ENCODE data around the gene CETP. TPM values are rescaled to one million over a fixed set of nuclear protein-coding genes. Genes with fewer than 3 reads are reported as not detected.
"Not testable (repeated sequence)": the region's sequence is repeated elsewhere in the genome, so short reads cannot be mapped to it uniquely, and the experiment has no call there.

The CETP gene
- total and polyA plus RNA-seq, 4 experiments from 2014 or later = 0.14 TPM; not detected in 3

DNA sequence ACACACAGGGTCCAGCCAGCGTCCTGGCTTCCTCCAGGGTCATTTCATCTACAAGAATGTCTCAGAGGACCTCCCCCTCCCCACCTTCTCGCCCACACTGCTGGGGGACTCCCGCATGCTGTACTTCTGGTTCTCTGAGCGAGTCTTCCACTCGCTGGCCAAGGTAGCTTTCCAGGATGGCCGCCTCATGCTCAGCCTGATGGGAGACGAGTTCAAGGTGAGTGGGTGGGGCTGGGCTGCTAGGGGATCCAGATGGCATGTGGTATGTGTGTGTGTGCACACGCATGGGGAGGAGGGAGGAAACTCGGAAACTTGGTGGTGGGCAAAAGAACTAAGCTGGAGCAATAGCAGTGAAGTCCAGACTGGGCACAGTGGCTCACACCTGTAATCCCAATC is 11.5 kb downstream of the CETP start:
- ChIA-PET CTCF (ENCODE audit: partially characterized antibody) (interaction anchor here (1.1 to 2.9 kb wide), 3 partner anchors 9 to 94 kb away, joined by 3 to 19 read pairs (median 4); no protein-coding TSS in a partner anchor), POLR2A (ENCODE audit: partially characterized antibody) (interaction anchor here (1.3 to 5.3 kb wide), 3 partner anchors 8 to 50 kb away, joined by 4 to 26 read pairs (median 5); partner anchors contain the start of gene NLRC5)
- Mint-ChIP-seq H3K36me3 (no peaks in the 10 kb centered on the region), H3K9me3 (no peaks in the 10 kb centered on the region), H3K4me3 (peak overlapping the region in 1 of 8 donors; percentile 42), H3K4me1 (peaks cover 21 to 53% (median 33%) of the 10 kb centered on the region in 4 donors), H3K27ac (peak overlapping the region in 3 of 7 donors; percentile 11 to 70 (median 59)), H3K27me3 (no peaks in the 10 kb centered on the region)
- intact Hi-C loops (cut with micrococcal nuclease) = no loop called here
- no peaks in the 10 kb centered on the region for H3K36me3 ChIP-seq (ENCODE audit: insufficient read depth, low read length)
- no peak overlapping the region for H3K4me3 ChIP-seq (ENCODE audit: low read length in 2 of 2)
- DNase-seq = no peak
- no peak overlapping the region for H3K27ac ChIP-seq (ENCODE audit: low read depth, low read length)
- peaks cover 26% of the 10 kb centered on the region for H3K4me1 ChIP-seq (ENCODE audit: insufficient read depth, low read length)
- H3K9me3 ChIP-seq (ENCODE audit: control insufficient read depth in 1 of 2, low read length in 2 of 2) = no peaks in the 10 kb centered on the region
- no peaks in the 10 kb centered on the region for H3K27me3 ChIP-seq (ENCODE audit: insufficient read depth, low read length)

DNA sequence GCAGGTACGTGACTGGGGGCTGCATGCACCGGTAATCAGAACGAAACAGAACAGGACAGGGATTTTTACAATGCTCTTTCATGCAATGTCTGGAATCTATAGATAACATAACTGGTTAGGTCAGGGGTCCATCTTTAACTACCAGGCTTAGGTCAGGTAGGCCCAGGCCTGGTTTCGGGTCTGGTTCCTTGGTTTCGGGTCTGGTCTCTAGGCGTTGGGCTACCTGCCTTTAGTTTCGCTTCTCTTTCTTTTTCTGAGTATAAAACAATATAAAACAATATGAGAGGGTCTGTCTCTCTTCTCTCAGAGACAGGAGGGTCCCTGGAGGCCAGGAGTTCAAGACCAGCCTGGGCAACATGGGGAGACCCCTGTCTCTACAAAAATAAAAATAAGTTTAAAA is 12.1 kb downstream of the CETP start:
- H3K36me3 ChIP-seq (ENCODE audit: insufficient read depth, low read length); H3K9me3 ChIP-seq (ENCODE audit: control insufficient read depth in 1 of 2, low read length in 2 of 2); H3K27me3 Mint-ChIP-seq; H3K36me3 Mint-ChIP-seq; DNase-seq; intact Hi-C loops (cut with micrococcal nuclease); H3K9me3 Mint-ChIP-seq; H3K27me3 ChIP-seq (ENCODE audit: insufficient read depth, low read length); H3K27ac ChIP-seq (ENCODE audit: low read depth, low read length); H3K4me3 ChIP-seq (ENCODE audit: low read length in 2 of 2): not testable (repeated sequence)
- CTCF ChIA-PET (ENCODE audit: partially characterized antibody) = interaction anchor here (2.9 kb wide), 1 partner anchor 10 kb away, joined by 19 read pairs; no protein-coding TSS in a partner anchor
- peaks cover 26% of the 10 kb centered on the region for H3K4me1 ChIP-seq (ENCODE audit: insufficient read depth, low read length)
- H3K4me3 Mint-ChIP-seq = peak overlapping the region in 1 of 8 donors; percentile 42
- POLR2A ChIA-PET (ENCODE audit: partially characterized antibody) = interaction anchor here (1.0 to 5.3 kb wide), 3 partner anchors 9 to 14 kb away, joined by 3 to 26 read pairs (median 5); partner anchors contain the start of gene NLRC5
- H3K27ac Mint-ChIP-seq = peak overlapping the region in 4 of 7 donors; percentile 0 to 59 (median 10)
- H3K4me1 Mint-ChIP-seq = peaks cover 21 to 53% (median 33%) of the 10 kb centered on the region in 4 donors

DNA sequence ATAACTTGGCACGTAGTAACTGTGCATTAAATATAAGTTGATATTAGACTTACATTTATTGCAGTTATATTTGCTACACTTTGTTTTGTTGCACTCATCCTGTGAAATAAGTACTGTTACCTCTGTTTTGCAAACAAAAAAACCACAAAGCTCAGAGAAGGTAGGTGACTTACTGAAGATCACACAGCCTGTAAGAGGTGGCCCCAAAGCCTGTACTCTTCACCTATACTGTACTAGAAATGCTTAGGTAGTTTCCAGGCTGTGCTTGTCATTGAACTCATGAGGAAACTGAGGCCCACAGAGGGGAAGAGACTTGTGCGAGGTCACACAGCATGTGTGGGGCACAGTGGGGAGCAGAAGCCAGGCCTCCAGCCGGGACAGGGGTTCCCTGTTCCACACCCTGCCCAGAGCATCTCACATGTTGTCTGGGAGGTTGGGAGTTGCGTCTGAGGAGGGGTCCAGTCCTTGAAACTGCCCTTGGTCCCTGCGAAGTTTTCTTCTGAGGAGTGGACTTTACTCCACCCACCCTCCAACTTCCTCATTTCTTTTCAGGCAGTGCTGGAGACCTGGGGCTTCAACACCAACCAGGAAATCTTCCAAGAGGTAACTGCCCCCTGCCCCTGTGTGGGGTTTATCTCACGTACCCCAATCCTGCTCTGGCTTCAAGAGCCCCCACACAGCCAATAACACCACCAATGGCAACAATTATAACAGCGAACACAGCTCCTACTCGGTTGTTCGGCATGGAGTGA is 13.0 kb downstream of the CETP start:
- POLR2A ChIA-PET (ENCODE audit: partially characterized antibody) = interaction anchor here (1.0 to 5.3 kb wide), 3 partner anchors 9 to 13 kb away, joined by 3 to 26 read pairs (median 5); partner anchors contain the start of gene NLRC5
- Mint-ChIP-seq H3K9me3 (no peaks in the 10 kb centered on the region), H3K27ac (peak overlapping the region in 4 of 7 donors; percentile 30 to 70 (median 54)), H3K36me3 (no peaks in the 10 kb centered on the region), H3K4me3 (no peak overlapping the region), H3K27me3 (no peaks in the 10 kb centered on the region), H3K4me1 (peaks cover 21 to 53% (median 33%) of the 10 kb centered on the region in 4 donors)
- H3K27me3 ChIP-seq (ENCODE audit: insufficient read depth, low read length) = no peaks in the 10 kb centered on the region
- H3K9me3 ChIP-seq (ENCODE audit: control insufficient read depth in 1 of 2, low read length in 2 of 2) = no peaks in the 10 kb centered on the region
- H3K4me1 ChIP-seq (ENCODE audit: insufficient read depth, low read length) = peaks cover 26% of the 10 kb centered on the region
- intact Hi-C loops (cut with micrococcal nuclease) = no loop called here
- DNase-seq = no peak
- no peak overlapping the region for H3K27ac ChIP-seq (ENCODE audit: low read depth, low read length)
- H3K36me3 ChIP-seq (ENCODE audit: insufficient read depth, low read length) = no peaks in the 10 kb centered on the region
- CTCF ChIA-PET (ENCODE audit: partially characterized antibody) = interaction anchor here (2.9 to 3.8 kb wide), 2 partner anchors 10 to 11 kb away, joined by 18 to 19 read pairs; no protein-coding TSS in a partner anchor
- no peak overlapping the region for H3K4me3 ChIP-seq (ENCODE audit: low read length in 2 of 2)

DNA sequence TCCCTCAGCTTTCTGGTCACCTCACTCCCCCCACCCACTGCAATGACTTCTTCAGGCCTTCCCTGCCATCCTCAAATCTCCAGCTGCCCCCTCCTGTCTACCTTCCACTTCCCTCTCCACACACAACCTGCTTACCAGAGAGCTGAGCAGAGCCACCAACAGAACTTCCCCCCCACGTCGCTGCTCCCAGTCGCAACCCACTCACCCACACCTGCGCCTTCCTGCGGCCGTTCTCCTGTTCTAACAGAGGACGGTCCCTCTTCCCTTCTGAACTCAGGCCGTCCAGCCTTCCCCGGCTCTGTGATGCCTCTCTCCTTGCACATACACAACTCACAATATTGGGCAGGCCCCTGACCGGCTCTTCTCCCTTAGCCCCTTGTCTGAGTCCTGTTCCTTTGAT is 14.0 kb downstream of the CETP start:
- Histone ChIP-seq H3K4me1 (ENCODE audit: insufficient read depth, low read length) (peaks cover 26% of the 10 kb centered on the region), H3K4me3 (ENCODE audit: low read length in 2 of 2) (no peak overlapping the region), H3K27me3 (ENCODE audit: insufficient read depth, low read length) (no peaks in the 10 kb centered on the region), H3K9me3 (ENCODE audit: control insufficient read depth in 1 of 2, low read length in 2 of 2) (no peaks in the 10 kb centered on the region), H3K36me3 (ENCODE audit: insufficient read depth, low read length) (no peaks in the 10 kb centered on the region), H3K27ac (ENCODE audit: low read depth, low read length) (no peak overlapping the region)
- Mint-ChIP-seq H3K27ac (peak overlapping the region in 6 of 7 donors; percentile 28 to 82 (median 68)), H3K4me3 (peak overlapping the region in 2 of 8 donors; percentile 9 to 26), H3K9me3 (no peaks in the 10 kb centered on the region), H3K27me3 (no peaks in the 10 kb centered on the region), H3K4me1 (peaks cover 21 to 50% (median 34%) of the 10 kb centered on the region in 4 donors), H3K36me3 (no peaks in the 10 kb centered on the region)
- no peak for DNase-seq
- intact Hi-C loops (cut with micrococcal nuclease) = no loop called here
- ChIA-PET CTCF (ENCODE audit: partially characterized antibody) (interaction anchor here (0.5 to 3.8 kb wide), 3 partner anchors 11 to 375 kb away, joined by 5 to 18 read pairs (median 5); no protein-coding TSS in a partner anchor), POLR2A (ENCODE audit: partially characterized antibody) (interaction anchor here (0.6 to 3.5 kb wide), 4 partner anchors 11 to 257 kb away, joined by 3 to 9 read pairs (median 4); no protein-coding TSS in a partner anchor)

DNA sequence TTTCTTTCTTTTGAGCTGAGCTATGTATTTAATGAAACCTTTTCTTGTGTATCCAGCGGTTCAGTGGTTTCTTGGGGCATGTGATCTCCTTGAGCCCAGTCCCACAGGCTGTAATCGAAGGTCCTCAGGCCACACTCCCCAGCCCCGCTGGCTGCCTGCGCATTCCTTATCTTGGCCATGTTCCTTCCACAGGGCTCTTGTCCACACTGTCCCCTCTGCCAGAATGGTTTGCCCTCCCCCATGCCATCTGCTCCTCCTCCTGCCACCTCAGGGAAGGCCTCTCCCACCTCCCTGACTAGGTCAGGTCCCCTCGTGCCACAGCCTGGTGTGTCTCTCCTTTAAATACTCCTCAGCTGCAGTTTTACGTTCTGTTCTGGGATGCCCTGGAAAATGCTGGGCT is 15.5 kb downstream of the CETP start:
- H3K4me1 ChIP-seq (ENCODE audit: insufficient read depth, low read length) = peaks cover 26% of the 10 kb centered on the region
- DNase-seq = no peak
- H3K36me3 Mint-ChIP-seq = peaks cover 9 to 10% of the 10 kb centered on the region in 2 donors
- no peaks in the 10 kb centered on the region for H3K9me3 ChIP-seq (ENCODE audit: control insufficient read depth in 1 of 2, low read length in 2 of 2)
- no peak overlapping the region for H3K4me3 Mint-ChIP-seq
- no peak overlapping the region for H3K27ac ChIP-seq (ENCODE audit: low read depth, low read length)
- peaks cover 7% of the 10 kb centered on the region for H3K36me3 ChIP-seq (ENCODE audit: insufficient read depth, low read length)
- no peaks in the 10 kb centered on the region for H3K27me3 ChIP-seq (ENCODE audit: insufficient read depth, low read length)
- ChIA-PET POLR2A (ENCODE audit: partially characterized antibody) (interaction anchor here (1.1 to 3.5 kb wide), 3 partner anchors 9 to 25 kb away, joined by 3 to 9 read pairs (median 5); partner anchors contain the start of gene NLRC5), CTCF (ENCODE audit: partially characterized antibody) (interaction anchor here (1.0 to 3.8 kb wide), 4 partner anchors 12 to 116 kb away, joined by 3 to 18 read pairs (median 4); no protein-coding TSS in a partner anchor)
- H3K4me3 ChIP-seq (ENCODE audit: low read length in 2 of 2) = no peak overlapping the region
- H3K4me1 Mint-ChIP-seq = peaks cover 21 to 57% (median 36%) of the 10 kb centered on the region in 4 donors
- no peaks in the 10 kb centered on the region for H3K9me3 Mint-ChIP-seq
- H3K27ac Mint-ChIP-seq = peak overlapping the region in 3 of 7 donors; percentile 7 to 60 (median 46)
- intact Hi-C loops (cut with micrococcal nuclease) = no loop called here
- no peaks in the 10 kb centered on the region for H3K27me3 Mint-ChIP-seq

DNA sequence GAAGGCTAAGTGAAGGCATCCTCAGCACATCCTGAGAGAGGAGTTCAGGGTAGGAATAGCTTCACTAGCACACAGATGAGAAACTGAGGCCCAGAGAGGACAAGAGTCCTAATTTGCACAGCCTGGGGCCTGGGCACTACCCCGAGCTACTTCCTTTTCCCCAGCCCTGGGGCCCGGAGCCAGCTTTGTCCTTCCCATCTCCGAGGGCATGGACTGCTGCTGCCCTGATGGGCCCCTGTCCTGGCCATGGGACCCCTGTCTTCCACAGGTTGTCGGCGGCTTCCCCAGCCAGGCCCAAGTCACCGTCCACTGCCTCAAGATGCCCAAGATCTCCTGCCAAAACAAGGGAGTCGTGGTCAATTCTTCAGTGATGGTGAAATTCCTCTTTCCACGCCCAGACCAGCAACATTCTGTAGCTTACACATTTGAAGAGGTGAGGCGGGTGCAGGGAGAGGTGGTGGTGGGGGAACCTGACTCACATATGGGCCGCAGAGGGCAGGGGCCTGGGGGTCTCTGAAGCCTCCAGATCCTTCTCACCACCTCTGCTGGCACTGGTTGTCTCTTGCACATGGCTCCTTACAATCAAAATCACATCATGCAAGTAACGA is 16.2 kb downstream of the CETP start:
- Mint-ChIP-seq H3K27me3 (no peaks in the 10 kb centered on the region), H3K36me3 (peaks cover 15 to 16% of the 10 kb centered on the region in 2 donors), H3K4me1 (peaks cover 23 to 58% (median 41%) of the 10 kb centered on the region in 4 donors), H3K27ac (peak overlapping the region in 1 of 7 donors; percentile 46), H3K4me3 (no peak overlapping the region), H3K9me3 (no peaks in the 10 kb centered on the region)
- no peak overlapping the region for H3K4me3 ChIP-seq (ENCODE audit: low read length in 2 of 2)
- H3K36me3 ChIP-seq (ENCODE audit: insufficient read depth, low read length) = peaks cover 10% of the 10 kb centered on the region
- no peaks in the 10 kb centered on the region for H3K27me3 ChIP-seq (ENCODE audit: insufficient read depth, low read length)
- H3K27ac ChIP-seq (ENCODE audit: low read depth, low read length) = no peak overlapping the region
- peaks cover 31% of the 10 kb centered on the region for H3K4me1 ChIP-seq (ENCODE audit: insufficient read depth, low read length)
- H3K9me3 ChIP-seq (ENCODE audit: control insufficient read depth in 1 of 2, low read length in 2 of 2) = no peaks in the 10 kb centered on the region
- ChIA-PET POLR2A (ENCODE audit: partially characterized antibody) (interaction anchor here (1.4 to 3.5 kb wide), 3 partner anchors 8 to 64 kb away, joined by 5 to 9 read pairs (median 6); partner anchors contain the start of gene NLRC5), CTCF (ENCODE audit: partially characterized antibody) (interaction anchor here (3.8 kb wide), 1 partner anchor 13 kb away, joined by 18 read pairs; no protein-coding TSS in a partner anchor)
- intact Hi-C loops (cut with micrococcal nuclease) = no loop called here
- no peak for DNase-seq

Measured in CD4-positive, alpha-beta memory T cell (primary cell).